Ishikawa (cell line): ENCODE results near the gene CERCAM.

ENCODE experiments used
- CEBPB ChIP-seq: IDR thresholded peaks from 2 replicates; pipeline ENCODE4 v1.6.1; 2012
- CREB1 ChIP-seq: IDR thresholded peaks from 2 replicates; pipeline ENCODE4 v1.6.1; 2012; ENCODE audit warnings: low read depth
- EGR1 ChIP-seq: IDR thresholded peaks from 2 replicates; pipeline ENCODE4 v1.6.1; 2012
- EP300 ChIP-seq: IDR thresholded peaks from 2 replicates; pipeline ENCODE4 v1.6.1; 2012; ENCODE audit warnings: borderline replicate concordance
- FOXM1 ChIP-seq: IDR thresholded peaks from 2 replicates; pipeline ENCODE4 v1.6.1; 2012; ENCODE audit warnings: low read depth, borderline replicate concordance
- NFIC ChIP-seq: IDR thresholded peaks from 2 replicates; pipeline ENCODE4 v1.6.1; 2012
- RAD21 ChIP-seq: IDR thresholded peaks from 2 replicates; pipeline ENCODE4 v1.6.1; 2012; ENCODE audit warnings: low read depth
- TAF1 ChIP-seq: IDR thresholded peaks from 2 replicates; pipeline ENCODE4 v1.6.1; 2012; ENCODE audit warnings: low read depth, mild to moderate bottlenecking
- TCF12 ChIP-seq: IDR thresholded peaks from 2 replicates; pipeline ENCODE4 v1.6.1; 2012; ENCODE audit warnings: low read depth
- TEAD4 ChIP-seq: IDR thresholded peaks from 2 replicates; pipeline ENCODE4 v1.6.1; 2012
- YY1 ChIP-seq: IDR thresholded peaks from 2 replicates; pipeline ENCODE4 v1.6.1; 2012; ENCODE audit warnings: low read depth
- ZBTB7A ChIP-seq: IDR thresholded peaks from 2 replicates; pipeline ENCODE4 v1.6.1; 2012; ENCODE audit warnings: low read depth
- TF ChIP-seq, protein P1 (sequence below): IDR thresholded peaks from 2 replicates; pipeline ENCODE4 v1.6.1; 2012; ENCODE audit warnings: low read depth, mild to moderate bottlenecking
- TF ChIP-seq, protein P2 (sequence below): IDR thresholded peaks from 2 replicates; pipeline ENCODE4 v1.6.1; 2012
- TF ChIP-seq, protein P3 (sequence below): IDR thresholded peaks from 2 replicates; pipeline ENCODE4 v1.6.1; 2012

The CERCAM gene

DNA sequence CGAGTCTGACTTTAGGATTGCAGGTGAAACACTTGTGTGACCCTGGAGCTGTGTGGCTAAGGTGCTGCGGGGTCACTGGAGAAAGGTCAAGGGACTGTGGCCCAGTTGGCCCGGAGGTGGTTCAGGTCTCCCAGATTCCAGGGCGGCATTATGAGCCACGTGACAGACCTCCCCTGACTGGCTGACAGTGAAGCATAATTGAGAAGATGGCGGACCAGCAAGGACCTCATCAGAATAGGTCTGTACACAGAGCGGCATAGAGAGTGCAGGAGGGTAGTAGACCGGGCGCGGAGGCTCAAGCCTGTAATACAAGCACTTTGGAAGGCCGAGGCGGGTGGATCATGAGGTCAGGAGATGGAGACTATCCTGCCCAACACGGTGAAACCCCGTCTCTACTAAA, 34.3 kb downstream of the CERCAM start:
- TF ChIP-seq FOXM1, result no peak
- TF ChIP-seq RAD21, result no peak
- TF ChIP-seq, protein P1, sequence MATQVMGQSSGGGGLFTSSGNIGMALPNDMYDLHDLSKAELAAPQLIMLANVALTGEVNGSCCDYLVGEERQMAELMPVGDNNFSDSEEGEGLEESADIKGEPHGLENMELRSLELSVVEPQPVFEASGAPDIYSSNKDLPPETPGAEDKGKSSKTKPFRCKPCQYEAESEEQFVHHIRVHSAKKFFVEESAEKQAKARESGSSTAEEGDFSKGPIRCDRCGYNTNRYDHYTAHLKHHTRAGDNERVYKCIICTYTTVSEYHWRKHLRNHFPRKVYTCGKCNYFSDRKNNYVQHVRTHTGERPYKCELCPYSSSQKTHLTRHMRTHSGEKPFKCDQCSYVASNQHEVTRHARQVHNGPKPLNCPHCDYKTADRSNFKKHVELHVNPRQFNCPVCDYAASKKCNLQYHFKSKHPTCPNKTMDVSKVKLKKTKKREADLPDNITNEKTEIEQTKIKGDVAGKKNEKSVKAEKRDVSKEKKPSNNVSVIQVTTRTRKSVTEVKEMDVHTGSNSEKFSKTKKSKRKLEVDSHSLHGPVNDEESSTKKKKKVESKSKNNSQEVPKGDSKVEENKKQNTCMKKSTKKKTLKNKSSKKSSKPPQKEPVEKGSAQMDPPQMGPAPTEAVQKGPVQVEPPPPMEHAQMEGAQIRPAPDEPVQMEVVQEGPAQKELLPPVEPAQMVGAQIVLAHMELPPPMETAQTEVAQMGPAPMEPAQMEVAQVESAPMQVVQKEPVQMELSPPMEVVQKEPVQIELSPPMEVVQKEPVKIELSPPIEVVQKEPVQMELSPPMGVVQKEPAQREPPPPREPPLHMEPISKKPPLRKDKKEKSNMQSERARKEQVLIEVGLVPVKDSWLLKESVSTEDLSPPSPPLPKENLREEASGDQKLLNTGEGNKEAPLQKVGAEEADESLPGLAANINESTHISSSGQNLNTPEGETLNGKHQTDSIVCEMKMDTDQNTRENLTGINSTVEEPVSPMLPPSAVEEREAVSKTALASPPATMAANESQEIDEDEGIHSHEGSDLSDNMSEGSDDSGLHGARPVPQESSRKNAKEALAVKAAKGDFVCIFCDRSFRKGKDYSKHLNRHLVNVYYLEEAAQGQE, result no peak

DNA sequence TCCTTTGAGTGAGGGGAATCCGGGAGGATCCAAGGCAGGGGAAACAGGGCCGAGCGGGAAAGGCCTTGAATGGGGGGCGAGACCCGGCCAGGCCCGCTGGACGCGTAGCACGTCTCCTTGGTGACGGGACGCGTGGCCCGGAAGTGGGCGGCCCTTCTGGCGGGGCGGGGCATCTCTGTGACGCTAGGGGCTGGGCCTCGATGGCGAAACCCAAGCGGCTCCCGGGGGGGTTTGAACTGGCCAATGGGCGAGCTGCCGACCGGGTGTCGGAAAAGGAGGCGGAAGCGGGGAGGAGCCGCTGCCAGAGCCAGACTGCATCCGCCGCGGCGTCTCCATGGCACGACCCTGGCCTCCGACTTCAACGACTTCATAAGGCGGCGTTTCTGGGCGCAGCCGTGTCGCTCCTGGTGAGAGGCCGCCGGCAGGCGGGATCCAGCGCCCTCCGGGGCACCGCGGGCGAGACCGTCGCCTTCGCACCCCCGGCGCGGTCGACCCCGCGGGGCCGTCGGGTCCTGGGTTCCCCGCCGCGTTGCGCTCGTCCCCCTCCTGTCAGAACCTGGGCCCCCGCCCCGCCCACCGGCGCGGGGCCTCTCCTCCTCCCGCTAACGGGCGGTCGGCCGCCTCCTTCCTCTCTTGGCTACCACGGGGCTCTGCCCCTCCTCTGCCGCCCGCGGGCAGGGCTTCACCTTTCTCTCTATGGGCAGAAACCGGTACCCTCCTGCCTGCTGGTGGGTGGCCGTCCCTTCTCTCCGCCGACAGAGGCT, 35.4 kb downstream of the CERCAM start, which contains the start of gene ODF2:
TSS of gene ODF2 (plus strand) at position 158 of the 764 bp plus-strand sequence. CDS start at position 244, 86 bp downstream.
- TF ChIP-seq TAF1, result peak; percentile 75
- peak; percentile 51 for TF ChIP-seq FOXM1
- 0 out of 2 replicates have a peak, but pooled peaks have one; percentile 10 for TF ChIP-seq EP300
- TF ChIP-seq YY1, result peak; percentile 45; the same call in 1 of the 2 replicates
- TF ChIP-seq RAD21, result no peak
- TF ChIP-seq NFIC, result no peak
- TF ChIP-seq CREB1, result peak; percentile 76
- no peak for TF ChIP-seq TCF12
- TF ChIP-seq, protein P2, sequence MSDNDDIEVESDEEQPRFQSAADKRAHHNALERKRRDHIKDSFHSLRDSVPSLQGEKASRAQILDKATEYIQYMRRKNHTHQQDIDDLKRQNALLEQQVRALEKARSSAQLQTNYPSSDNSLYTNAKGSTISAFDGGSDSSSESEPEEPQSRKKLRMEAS, result peak; percentile 73
- no peak for TF ChIP-seq TEAD4
- no peak; the same call in 1 of the 2 replicates for TF ChIP-seq ZBTB7A
- TF ChIP-seq, protein P3, sequence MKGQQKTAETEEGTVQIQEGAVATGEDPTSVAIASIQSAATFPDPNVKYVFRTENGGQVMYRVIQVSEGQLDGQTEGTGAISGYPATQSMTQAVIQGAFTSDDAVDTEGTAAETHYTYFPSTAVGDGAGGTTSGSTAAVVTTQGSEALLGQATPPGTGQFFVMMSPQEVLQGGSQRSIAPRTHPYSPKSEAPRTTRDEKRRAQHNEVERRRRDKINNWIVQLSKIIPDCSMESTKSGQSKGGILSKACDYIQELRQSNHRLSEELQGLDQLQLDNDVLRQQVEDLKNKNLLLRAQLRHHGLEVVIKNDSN, result peak; percentile 69
- TF ChIP-seq CEBPB, result peak; percentile 77; the same call in 1 of the 2 replicates
- TF ChIP-seq, protein P1, result no peak
- TF ChIP-seq EGR1, result no peak

DNA sequence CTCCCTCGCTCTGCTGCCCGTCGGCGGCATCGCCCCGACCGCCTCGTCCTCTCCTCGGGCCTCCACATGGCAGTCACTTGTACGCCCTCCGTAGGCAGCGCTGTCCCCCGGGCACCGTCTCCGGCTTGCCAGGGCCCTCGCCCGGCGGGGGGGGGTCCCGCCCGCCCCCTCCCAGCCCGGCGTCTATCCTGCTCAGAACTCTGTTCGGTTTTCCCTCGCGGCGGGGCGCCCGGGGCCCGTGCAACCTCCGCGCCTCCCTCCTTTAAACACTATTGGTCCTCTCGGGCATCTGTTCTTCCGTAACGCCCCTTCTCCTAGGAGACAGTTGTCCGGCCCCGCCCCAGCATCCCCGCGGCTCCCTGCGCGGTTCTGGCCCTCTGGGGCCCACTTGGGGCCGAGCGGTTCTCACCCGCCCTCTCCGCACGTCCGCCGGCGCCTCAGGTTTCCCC, 36.0 kb downstream of the CERCAM start:
- TF ChIP-seq, protein P2, result 0 out of 2 replicates have a peak, but pooled peaks have one; percentile 58
- 0 out of 2 replicates have a peak, but pooled peaks have one; percentile 13 for TF ChIP-seq TCF12
- TF ChIP-seq, protein P3, result peak; percentile 8; the same call in 1 of the 2 replicates
- TF ChIP-seq EP300, result no peak
- TF ChIP-seq ZBTB7A, result no peak; the same call in 1 of the 2 replicates

DNA sequence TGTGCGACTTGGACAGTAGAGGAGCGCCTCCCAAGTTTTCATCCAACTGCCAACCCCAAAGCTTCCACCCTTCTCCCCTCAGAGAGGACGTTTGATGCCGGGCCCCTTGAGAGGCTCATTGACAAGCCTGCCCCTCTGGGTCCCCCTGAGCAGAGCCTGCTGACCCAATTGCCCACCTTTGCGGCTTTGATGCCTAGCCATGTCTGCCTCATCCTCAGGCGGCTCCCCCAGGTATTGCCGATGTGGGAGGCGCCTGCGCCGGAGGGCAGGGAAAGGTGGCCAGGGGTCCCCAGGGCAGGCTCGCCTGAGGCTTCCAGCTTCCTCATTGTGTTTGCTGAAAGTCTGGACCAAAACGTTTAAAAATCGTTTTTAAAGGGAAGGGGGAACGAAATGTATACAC, 36.5 kb downstream of the CERCAM start:
- no peak for TF ChIP-seq EGR1
- no peak for TF ChIP-seq TAF1
- TF ChIP-seq, protein P1, result no peak
- TF ChIP-seq CREB1, result no peak
- TF ChIP-seq, protein P2, result no peak
- TF ChIP-seq, protein P3, result no peak
- no peak for TF ChIP-seq ZBTB7A
- TF ChIP-seq TEAD4, result no peak
- no peak for TF ChIP-seq CEBPB
- no peak for TF ChIP-seq TCF12
- TF ChIP-seq FOXM1, result no peak
- TF ChIP-seq YY1, result no peak
- TF ChIP-seq EP300, result no peak
- no peak for TF ChIP-seq RAD21
- TF ChIP-seq NFIC, result no peak
